ENCODE data around the gene ARNT2. TPM values are rescaled to one million over a fixed set of nuclear protein-coding genes. Genes with fewer than 3 reads are reported as not detected.
"Not testable (repeated sequence)": the region's sequence is repeated elsewhere in the genome, so short reads cannot be mapped to it uniquely, and the experiment has no call there.

The ARNT2 gene
- total RNA-seq, 2 donors from 2014 or later, result 4.3 to 5.0 TPM

DNA sequence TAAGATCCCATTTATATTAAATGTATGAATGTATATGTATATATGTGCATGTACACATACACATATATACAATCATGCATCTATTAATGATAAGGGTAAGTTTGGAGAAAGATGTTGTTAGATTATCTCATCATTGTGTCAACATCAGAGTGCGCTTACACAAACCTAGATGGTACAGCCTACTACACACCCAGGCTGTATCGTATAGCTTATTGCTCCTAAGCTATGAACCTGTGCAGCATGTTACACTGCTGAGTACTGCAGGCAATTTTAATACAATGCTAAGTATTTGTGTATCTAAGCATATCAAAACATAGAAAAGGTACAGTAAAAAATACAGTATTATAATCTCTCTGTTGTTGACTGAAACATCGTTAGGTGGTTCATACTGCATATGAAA is 233.6 kb downstream of the ARNT2 start:
- intact Hi-C loops (cut with DNase I), result no loop called here
- ATAC-seq (no peak), DNase-seq (no peak)

DNA sequence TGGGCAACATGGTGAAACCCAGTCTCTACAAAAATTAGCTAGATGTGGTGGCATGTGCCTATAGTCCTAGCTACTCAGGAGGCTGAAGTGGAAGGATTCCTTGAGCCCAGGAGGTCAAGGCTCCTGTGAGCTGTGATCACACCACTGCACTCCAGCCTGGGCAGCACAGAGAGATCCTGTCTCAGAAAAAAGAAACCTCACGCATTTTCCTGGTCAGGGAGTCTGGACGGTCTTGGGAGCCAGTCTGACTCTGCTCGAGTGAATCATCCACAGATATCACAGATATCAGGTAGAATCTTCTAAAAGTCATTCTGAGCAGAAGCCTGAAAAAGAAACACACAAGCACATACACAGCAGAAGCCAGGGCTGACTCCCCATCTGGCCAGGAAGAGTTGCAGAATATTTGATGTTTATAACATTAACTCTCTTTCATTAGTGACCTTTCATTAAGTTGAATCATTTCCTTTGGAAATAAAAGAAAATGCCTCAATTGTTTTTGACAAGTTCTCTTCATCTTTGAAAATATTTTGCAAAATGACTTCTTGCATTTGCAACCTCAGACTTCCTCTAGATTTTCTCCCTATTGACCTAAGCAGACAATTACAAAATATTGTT is 234.5 kb downstream of the ARNT2 start:
- intact Hi-C loops (cut with DNase I), result no loop called here
- no peak for ATAC-seq
- DNase-seq, result no peak

DNA sequence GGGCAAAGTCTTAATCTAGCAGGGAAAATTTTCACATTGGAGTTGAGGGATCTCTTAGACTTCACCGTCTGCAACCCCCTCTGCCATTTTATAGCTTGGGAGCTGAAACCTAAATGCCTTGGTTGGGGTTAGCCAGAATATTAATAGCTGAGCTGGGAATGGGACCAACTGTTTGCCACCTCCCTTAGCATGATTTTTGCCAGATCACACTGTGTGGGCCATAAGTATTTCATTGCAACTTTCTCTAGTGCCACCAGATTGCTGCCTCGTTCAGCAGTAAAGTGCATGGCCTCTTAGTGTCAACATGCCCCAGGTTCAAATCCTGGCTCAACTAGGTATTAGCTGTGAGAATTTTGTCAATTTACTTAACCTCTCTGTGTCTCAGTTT is 235.0 kb downstream of the ARNT2 start:
- no peak for DNase-seq
- ATAC-seq, result no peak
- intact Hi-C loops (cut with DNase I), result no loop called here

DNA sequence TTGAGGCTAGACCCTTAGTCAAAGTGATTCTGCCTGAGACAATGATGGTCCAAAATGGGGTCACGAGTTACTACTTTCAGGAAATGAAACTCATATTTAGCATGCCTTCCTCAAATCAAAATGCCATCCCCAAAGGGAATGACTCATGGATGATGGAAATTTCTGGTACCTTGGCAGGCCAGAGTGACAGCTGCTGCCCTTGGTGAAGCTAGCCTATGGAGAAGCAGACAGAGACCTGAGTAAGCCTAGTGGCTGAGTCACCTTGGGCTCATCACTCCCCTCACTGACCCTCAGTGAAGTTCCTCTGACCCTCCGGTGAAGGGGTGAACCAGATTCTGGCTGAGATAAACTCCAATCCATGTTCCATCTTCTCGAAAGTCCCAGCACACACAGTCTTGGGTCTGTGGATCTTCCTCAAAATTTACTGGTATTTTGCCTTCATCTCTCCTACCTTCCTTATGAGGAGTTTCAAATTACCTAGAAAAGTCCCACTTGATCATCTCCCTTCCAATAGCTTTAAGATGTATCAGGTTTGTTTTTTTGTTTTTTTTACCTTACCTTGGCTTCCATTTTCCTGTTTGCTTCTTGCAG is 236.4 kb downstream of the ARNT2 start:
- no peak for ATAC-seq
- no peak for DNase-seq
- intact Hi-C loops (cut with DNase I), result no loop called here

DNA sequence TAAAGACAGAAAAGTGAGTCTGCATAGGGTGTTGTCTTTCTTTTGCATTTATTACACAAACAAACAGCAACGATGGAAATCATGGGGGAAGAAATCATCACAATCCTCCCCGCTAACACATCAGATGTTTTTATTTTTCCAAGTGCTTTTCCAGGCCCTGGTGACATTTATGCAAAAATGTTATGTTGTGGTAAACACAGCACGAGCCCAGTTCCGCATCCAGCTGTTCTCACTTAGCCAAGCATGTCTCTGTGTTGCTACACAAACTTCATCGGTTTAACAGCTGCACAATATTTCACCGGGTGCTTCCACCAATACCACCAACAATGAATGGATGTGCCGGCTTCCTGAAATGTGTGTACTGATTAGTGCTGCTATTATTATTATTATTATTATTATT is 237.2 kb downstream of the ARNT2 start:
- intact Hi-C loops (cut with DNase I), result no loop called here
- no peak for ATAC-seq
- no peak for DNase-seq

DNA sequence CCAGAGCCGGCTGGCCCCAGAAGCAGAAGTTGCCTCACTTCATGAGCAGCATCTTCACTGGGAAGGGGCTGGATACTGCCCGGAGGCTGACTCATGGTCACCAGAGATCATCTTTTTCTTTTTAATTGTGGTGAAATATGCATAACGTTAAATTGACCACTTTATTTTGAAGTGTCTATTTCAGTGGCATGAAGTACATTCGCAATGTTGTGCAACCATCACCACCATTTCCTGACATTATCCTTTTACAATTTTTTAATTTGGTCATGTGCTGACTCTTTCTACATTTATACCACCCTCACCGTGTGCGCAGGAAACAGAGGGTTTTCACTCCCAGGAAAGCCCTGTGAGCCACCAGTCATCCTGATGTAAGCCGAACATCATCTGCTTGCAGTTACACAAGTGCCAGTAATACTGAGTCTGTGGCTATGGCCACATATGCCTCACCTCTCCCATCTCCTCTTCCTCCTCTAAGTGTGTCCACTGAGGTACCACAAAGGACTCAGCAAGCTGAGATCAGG is 239.3 kb downstream of the ARNT2 start:
- intact Hi-C loops (cut with DNase I), result no loop called here
- no peak for ATAC-seq
- DNase-seq, result no peak

DNA sequence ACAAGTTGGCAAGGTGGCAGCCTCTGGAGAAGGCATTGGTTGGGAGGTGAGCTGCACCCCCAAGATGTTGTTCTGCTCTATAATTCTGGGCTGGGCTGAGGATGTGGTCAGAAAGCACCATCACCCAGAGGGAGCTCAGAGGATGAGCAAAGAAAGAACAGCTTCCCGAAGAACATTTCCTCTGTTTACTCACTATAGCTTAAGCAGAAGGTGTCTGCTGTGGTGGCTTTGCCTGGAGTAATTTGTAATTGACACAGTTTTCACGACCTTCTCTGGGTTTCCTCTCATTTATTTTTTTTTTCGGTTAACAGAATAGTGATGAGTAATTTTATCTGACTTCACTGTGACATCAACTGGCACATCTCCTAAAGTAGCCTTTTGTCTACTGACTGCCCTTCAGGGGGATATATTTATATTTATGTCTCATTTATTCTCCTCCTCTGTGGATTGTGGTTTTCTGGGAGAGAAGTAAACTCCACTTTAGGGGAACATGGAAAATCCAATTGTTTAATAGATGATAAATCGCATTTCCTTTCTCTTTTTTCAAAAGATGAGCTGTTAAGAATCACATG is 241.4 kb downstream of the ARNT2 start:
- ATAC-seq (no peak), DNase-seq (no peak)
- intact Hi-C loops (cut with DNase I), result no loop called here

DNA sequence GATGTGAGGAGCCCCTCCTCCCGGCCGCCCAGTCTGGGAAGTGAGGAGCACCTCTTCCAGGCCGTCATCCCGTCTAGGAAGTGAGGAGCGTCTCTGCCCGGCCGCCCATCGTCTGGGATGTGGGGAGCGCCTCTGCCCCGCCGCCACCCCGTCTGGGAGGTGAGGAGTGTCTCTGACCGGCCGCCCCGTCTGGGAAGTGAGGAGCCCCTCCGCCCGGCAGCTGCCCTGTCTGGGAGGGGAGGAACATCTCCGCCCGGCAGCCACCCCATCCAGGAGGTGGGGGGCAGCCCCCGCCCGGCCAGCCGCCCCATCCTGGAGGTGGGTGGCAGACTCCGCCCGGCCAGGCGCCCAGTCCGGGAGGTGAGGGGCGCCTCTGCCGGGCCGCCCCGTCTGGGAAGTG is 243.2 kb downstream of the ARNT2 start:
- intact Hi-C loops (cut with DNase I); ATAC-seq; DNase-seq: not testable (repeated sequence)

Small RNA genes lying within 50 kb of the gene (microRNA-seq; reads per million reads assigned to microRNA genes)
- 0 reads per million in 2 donors for gene MIR5572

Other genes with a start within 250 kb of the ARNT2 start
- 1 to 10 TPM in 1 of 2 donors, under 1 TPM in 1; 0.24 to 1.3 TPM for gene CTXND1, start 152.2 kb upstream of the ARNT2 start, total RNA-seq

All from left cardiac atrium (tissue), 4 donors.